HG02678 (cell line): Measurements from ENCODE around the gene HIGD1A.
"Not testable (repeated sequence)": the region's sequence is repeated elsewhere in the genome, so short reads cannot be mapped to it uniquely, and the experiment has no call there.

Source experiments
- ATAC-seq: cut with Tn5 transposase; IDR thresholded peaks from one replicate; pipeline ENCODE4 v1.9.1; 2021; ENCODE audit warnings: mild to moderate bottlenecking, moderate library complexity; ENCODE audit not compliant: unreplicated experiment

The HIGD1A gene

GRCh38 chr3:42829628-42830436 is 25.5 kb upstream of the HIGD1A start:
- ATAC-seq, result no peak

DNA sequence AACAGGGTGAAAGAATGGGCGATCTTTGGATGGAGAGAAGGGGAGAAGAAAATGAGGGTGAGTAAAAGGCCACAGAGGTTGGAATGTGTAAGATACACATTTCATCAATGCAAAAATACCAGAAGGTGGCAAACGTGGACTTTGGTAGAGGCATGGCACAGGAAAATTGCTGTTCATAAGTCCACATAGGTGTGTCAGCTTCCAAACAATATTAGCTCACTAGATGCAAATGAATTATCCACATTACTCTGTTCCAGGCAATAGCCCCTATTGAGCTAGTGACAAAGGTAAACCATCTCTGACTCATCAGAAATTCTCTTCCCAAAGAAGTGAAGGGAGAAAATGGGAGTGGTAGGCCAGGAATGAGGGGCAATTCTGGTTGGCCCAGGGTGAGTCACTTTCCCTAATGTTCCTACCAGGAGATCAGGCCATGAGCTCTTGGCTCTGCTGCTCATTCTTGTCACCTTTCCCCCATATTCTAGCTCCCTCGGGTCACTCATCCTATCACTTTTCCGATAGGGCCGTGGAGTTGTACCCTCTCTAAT is 24.9 kb upstream of the HIGD1A start:
- no peak for ATAC-seq

DNA sequence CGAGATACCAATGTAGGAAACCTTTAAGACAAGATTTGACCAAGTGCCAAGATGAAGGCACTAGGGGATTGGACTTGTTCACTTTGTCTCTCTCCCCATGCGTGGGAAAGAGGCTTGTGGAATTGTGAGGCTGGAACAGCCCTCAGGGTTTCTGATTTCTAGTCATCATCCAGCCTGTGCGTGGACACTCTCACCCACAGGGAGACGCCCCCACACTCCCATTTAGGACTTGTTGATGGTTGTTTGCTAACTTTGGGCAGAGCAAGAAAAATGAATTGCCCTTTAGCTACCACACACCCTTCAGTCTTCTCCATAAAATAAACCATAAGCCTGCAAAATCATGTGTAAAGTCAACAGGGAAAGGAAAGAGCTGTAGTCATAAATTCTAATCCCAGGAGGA is 23.4 kb upstream of the HIGD1A start:
- no peak for ATAC-seq

- no peak for ATAC-seq
These were observed 22.7 kb upstream of the HIGD1A start for GRCh38 chr3:42827023-42827422.

DNA sequence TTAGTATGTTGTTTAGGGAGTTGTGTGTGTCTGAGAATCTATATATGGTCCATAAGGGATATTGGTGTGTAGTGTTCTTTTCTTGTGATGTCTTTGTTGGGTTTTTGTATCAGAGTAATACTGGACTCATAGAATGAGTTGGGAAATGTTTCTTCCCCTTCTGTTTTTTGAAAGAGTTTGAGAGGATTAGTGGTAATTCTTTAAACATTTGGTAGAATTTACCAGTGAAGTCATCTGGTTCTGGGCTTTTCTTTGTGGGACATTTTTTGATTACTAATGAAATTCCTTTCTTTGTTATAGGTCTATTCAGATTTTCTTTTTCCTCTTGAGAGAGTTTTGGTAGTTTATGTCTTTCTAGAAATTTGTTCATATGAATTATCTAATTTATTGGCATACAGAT is 21.9 kb upstream of the HIGD1A start:
- ATAC-seq, result no peak

- ATAC-seq, result no peak
These were observed 19.1 kb upstream of the HIGD1A start for GRCh38 chr3:42823351-42823750.

- ATAC-seq, result no peak
These were observed 18.5 kb upstream of the HIGD1A start for GRCh38 chr3:42822828-42823227.

DNA sequence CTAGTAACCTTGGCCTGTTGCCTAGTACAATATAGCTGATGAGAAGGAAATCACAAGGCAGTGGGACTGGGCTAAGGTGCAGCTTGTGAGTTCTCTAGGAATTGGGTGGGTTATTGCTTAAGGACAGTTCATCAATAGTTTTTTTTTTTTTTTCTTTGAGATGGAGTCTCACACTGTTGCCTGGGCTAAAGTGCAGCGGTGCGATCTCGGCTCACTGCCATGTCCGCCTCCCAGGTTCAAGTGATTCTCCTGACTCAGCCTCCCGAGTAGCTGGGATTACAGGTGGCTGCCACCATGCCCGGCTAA is 16.4 kb upstream of the HIGD1A start:
- ATAC-seq, result no peak

DNA sequence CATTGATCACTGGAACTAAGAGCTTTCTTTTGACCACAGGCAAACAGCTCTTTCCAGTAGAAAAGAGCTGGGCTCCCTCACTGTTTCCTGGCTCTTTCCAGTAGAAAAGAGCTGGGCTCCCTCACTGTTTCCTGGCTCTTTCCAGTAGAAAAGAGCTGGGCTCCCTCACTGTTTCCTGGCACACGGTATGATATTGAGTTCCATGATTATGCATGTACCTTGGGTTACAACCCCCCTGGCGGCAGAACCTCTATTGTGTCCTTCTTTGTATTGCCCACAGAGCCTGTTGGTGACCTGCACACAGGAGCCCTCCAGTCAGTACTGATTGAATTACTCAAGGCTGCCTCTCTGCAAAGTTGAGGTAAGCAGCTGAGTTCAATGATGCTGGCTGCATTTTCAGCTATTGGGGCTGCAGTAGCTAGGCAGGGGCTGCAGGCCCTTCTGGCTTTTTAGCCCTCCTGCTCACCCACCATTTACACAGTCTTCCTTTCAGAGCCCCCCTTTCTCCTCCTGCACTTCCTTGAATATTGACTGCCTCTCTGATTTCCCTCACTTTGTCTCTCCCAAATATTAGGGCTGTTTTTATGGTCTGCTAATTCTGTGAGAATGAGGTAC is 15.2 kb upstream of the HIGD1A start:
- no peak for ATAC-seq

- no peak for ATAC-seq
These were observed 11.5 kb upstream of the HIGD1A start for GRCh38 chr3:42815826-42816225.

DNA sequence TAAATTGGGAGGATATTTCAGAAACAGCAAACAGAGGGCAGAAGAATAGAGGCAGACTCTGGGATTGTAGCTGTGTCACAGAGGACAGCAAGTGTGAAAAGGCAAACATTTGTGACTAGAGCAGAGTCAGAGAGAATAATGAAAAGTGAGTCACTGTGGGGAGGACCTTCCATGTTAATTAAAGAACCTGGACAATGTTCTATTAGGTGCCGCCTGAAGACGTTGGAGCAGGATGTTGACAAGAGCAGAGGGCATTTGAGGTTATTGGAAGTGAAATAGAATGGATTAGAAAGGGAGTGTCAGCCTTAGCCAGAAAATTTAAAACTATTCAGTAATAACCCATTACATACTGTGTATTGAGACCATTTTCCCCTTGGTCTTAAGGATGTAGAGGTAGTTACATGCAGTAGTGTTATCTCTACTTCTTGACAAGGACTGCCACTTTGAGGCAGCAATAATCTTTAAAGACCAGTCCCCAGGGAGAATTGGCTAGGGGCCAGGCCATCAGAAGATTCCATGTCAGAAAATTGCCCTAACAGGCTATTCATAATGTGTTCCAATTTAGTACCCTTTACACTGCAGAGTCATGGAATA is 10.7 kb upstream of the HIGD1A start:
- no peak for ATAC-seq

GRCh38 chr3:42814246-42814645 is 10.0 kb upstream of the HIGD1A start:
- ATAC-seq, result no peak

DNA sequence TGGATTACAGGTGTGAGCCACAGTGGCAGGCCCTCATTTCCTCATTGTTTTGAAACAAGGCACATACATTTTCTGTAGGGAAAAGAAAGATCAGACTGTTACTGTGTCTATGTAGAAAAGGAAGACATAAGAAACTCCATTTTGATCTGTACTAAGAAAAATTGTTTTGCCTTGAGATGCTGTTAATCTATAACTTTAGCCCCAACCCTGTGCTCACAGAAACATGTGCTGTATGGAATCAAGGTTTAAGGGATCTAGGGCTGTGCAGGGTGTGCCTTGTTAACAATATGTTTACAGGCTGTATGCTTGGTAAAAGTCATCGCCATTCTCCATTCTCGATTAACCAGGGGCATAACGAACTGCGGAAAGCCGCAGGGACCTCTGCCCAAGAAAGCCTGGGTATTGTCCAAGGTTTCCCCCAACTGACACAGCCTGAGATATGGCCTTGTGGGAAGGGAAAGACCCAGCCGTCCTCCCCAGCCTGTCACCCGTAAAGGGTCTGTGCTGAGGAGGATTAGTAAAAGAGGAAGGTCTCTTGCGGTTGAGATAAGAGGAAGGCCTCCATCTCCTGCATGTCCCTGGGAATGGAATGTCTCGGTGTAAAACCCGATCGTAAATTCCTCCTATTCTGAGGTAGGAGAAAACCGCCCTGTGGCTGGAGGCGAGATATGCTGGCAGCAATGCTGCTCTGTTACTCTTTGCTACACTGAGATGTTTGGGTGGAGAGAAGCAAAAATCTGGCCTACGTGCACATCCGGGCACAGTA is 7.0 kb upstream of the HIGD1A start:
- ATAC-seq, result not testable (repeated sequence)

- ATAC-seq, result not testable (repeated sequence)
These were observed 6.4 kb upstream of the HIGD1A start for GRCh38 chr3:42810706-42811105.

GRCh38 chr3:42809202-42809601 is 4.9 kb upstream of the HIGD1A start, which contains the start of gene ACKR2:
ACKR2 (plus strand) TSS chr3:42809445; CDS start chr3:42864503, 55,058 bp downstream.
- ATAC-seq, result no peak

DNA sequence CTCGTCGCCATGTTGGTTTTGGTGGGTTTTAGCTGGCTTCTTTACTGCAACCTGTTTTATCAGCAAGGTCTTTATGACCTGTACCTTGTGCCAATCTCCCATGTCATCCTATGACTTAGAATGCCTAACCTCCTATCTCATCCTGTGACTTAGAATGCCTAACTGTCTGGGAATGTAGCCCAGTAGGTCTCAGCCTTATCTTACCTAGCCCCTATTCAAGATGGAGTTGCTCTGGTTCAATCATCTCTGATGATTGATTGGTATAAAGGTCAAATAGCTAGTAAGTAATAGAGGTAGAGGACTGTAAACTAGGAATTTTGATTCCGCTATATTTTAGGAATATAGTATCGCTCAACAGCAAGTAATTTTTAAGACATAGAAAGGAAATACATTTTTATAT is 3.6 kb upstream of the HIGD1A start:
- ATAC-seq, result no peak

DNA sequence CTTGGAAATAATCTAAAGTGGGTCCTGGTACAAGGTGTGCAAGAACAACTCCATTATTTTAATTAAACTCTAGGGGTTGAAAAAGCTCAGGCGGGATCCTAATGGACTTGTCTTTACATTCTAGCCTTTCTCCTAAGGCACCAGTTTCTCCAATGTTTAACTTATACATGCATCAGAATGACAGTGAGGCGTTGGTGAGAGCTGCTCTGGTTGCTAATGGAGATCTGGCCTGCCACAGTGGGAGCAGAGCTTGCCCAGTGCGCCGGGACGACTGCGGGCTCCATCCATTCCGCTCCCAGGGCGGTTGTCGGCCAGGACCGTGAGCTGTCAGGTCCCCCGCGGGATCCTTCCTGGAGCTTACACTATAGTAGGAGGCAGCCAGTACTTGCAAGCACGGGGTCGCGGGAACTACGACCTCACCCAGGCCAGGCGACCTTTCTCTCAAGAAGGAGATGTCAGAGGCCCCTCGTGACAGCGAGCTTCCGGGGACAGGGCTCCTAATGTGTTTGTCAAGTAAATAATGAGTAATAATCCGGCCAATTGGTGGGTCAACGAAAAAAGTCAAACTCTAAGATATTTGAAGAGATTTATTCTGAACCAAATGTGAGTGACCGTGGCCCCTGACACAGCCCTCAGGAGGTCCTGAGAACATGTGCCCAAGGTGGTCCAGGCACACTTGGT is 991 bp upstream of the HIGD1A start:
- no peak for ATAC-seq

GRCh38 chr3:42804831-42805132 is 492 bp upstream of the HIGD1A start:
- peak; percentile 18 for ATAC-seq

- peak; percentile 15 for ATAC-seq
These were observed 730 bp downstream of the HIGD1A start for GRCh38 chr3:42803414-42804105.

DNA sequence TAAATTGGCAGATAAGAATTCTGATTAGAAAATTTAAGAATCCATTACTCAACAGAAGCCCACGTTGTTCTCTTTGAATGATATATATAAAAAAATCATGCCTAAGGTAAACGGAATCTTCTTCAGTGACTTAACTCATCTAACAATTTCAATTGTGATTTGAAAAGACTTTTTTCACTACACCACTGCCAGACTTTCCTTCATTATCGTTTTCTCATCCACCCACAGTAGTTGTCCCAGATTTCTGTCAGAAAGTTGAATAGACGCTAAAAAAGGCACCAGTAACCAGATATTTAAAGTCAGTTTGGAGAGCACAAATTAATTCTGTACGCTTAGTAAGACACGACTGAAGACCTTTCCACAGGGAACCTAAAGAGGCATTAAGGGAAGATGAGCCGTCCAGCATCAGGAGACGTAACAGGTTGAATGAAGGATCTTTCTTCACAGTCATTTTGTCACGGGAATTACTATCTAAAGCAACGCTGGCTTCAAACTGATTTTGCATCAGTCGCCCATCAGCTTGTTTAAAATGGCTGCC is 1.3 kb downstream of the HIGD1A start:
- ATAC-seq, result no peak
